GM11168 (cell line): ENCODE data around the gene CLHC1.
"Not testable (repeated sequence)": the region's sequence is repeated elsewhere in the genome, so short reads cannot be mapped to it uniquely, and the experiment has no call there.

Experiments
- in situ Hi-C: fragments of 300-500 bp; cut with MboI; formaldehyde crosslinking; loops from one replicate; pipeline ENCODE4 v1.12.0; 2022; ENCODE audit warnings: low sequenced_read_pairs; ENCODE audit not compliant: unreplicated experiment

CLHC1 gene

GRCh38 chr2:55139305-55139704, 92.8 kb downstream of the CLHC1 start:
- in situ Hi-C loops: no loop called here

DNA sequence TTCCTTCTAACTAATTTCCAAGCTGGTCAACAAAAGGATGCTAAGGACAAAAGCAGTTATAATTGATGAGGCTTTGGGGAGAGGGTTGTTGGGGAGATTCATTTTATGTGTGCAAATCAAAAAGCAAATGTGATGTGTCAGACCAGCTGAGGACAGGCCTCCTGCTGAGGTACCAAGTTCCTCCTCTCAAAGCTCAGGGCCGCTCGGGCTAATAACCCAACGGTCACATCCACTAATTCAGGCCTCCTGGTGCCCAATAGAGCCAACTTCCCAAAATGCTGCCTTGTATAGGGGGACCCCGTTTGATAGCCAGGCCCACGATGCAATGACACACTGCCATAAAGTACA, 93.2 kb downstream of the CLHC1 start:
- in situ Hi-C loops: no loop called here

DNA sequence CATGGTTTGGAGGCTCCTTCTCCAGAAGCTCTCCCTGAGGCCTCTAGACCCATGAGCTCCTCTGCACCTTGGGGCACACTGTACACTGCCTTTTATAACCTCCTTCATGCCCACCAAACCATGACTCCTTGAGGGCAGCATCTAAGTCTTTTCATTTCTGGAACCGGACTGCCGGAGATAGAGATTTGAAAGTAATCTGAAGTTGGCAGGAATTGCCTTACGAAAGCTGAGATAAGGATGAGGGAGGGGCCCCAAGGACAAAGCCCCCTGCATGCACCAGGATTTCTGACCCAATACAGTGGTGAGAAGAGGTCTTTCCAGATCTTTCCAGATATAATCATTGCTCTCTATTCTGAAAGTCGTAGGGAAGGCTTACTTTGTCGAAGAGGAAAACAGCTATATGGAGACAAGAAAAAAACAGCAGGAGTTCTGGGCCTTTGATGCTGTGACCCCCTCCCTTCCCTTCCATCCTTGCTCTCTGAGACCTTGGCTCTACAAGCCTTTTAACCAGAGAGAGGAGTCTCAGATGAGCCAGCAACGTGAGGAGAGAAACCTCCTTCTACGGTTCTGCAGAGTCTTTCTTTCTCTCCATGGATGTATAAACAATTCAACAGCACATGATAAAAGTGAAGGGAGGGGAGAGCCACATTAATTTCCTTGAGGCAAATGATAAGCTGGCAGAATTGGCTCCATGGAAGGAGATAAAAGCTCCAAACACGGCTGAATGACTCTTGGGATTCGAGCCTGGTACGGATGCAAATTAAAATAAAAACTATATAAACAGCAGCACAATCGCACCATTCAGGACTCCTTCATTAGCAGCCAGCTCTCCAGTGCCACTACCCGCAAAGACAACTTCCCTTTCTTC, 93.8 kb downstream of the CLHC1 start:
- in situ Hi-C loops: no loop called here

DNA sequence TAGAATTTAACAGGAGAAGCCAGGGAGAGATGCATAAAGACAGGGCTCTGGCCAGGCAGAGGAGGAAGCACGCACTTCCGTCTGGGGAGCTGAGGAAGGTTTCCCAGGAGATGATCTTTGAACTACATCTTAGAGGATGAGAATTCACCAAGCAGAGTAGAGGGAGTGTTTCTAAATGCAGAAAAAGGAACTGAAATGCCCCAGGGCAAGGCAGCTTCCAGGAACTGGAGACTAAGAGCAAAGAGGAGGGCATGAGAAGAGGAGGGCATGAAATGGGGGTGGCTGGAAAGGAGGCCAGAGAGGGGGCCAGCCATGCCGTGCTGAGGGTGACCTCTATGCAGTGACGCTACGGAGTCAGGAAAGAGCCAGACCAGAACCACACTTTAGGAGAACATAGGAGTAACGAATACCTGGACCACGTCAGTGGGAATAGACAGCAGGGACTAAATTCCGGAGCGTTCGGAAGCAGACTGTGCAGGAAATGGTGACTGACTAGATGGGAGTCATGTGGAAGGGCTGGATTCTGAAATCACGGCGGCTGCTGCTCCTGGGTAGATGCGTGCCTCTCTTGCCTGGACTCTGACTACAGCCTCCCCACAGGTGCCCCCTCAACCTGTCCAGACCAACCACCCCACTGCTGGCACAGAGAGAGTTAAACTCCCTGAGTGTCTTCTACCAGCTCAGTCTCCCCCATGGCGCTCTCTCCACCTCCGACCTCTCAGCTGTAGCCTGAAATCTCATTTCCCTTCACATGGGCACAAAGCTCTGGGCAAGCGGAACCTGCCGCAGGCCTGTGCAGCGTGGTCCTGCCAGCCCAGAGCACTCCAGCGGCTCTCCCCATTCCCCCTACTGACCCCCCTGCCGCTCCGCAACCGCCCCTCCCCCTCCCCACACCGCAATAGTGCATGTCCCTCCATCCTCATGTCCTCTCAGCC, 94.8 kb downstream of the CLHC1 start:
- in situ Hi-C loops: no loop called here

GRCh38 chr2:55136138-55136541, 96.0 kb downstream of the CLHC1 start:
- in situ Hi-C loops: no loop called here

- in situ Hi-C loops: no loop called here
Observed at GRCh38 chr2:55135491-55135890, 96.6 kb downstream of the CLHC1 start.

- in situ Hi-C loops: no loop called here
Observed at GRCh38 chr2:55134316-55134706, 97.8 kb downstream of the CLHC1 start.

- in situ Hi-C loops: no loop called here
Observed at GRCh38 chr2:55133467-55134315, 98.4 kb downstream of the CLHC1 start.

DNA sequence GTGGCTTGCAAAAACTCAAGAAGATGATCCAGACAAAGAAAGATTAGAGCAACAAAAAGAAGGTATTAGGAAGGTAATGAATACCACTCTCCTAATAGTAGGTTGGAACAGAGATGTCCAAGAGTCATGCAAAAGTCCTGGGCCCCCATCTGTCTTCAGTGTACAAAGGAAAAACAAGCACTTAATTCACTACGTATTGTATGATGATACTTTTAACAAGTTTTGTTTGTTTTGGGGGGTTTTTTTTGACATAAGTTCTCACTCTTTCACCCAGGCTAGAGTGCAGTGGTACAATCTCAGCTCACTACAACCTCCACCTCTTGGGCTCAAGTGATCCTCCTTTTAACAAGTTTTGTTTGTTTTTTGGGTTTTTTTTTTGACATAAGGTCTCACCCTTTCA, 101.2 kb downstream of the CLHC1 start:
- in situ Hi-C loops: no loop called here

- in situ Hi-C loops: not testable (repeated sequence)
Observed at GRCh38 chr2:55126643-55127042, 105.5 kb downstream of the CLHC1 start.
